Neuronal stem cell (in vitro differentiated cells): ENCODE data around the gene MRPL37.

Experiments
- DNase-seq: peaks from one replicate; pipeline ENCODE4 v3.0.0-alpha.2; 2013; ENCODE audit warnings: low spot score
- H2AFZ ChIP-seq: one replicate; pipeline ENCODE4 v1.6.1; 2013; ENCODE audit warnings: mild to moderate bottlenecking, low read length, inconsistent platforms
- H2AK5ac ChIP-seq: 2 replicates; pipeline ENCODE4 v1.6.1; 2013; ENCODE audit warnings: low read depth, mild to moderate bottlenecking, inconsistent platforms, low read length, moderate library complexity, mixed read lengths
- H2BK120ac ChIP-seq: 2 replicates; pipeline ENCODE4 v1.6.1; 2013; ENCODE audit warnings: low read depth, mild to moderate bottlenecking, inconsistent platforms, low read length, moderate library complexity, mixed read lengths
- H2BK12ac ChIP-seq: one replicate; pipeline ENCODE4 v1.6.1; 2013; ENCODE audit warnings: low read length, inconsistent platforms
- H2BK15ac ChIP-seq: 2 replicates; pipeline ENCODE4 v1.6.1; 2013; ENCODE audit warnings: mild to moderate bottlenecking, low read length, inconsistent platforms, mixed read lengths
- H2BK5ac ChIP-seq: one replicate; pipeline ENCODE4 v1.6.1; 2013; ENCODE audit warnings: inconsistent platforms, mild to moderate bottlenecking, low read length, moderate library complexity
- H3K14ac ChIP-seq: one replicate; pipeline ENCODE4 v1.6.1; 2013; ENCODE audit warnings: low read length, inconsistent platforms
- H3K18ac ChIP-seq: 2 replicates; pipeline ENCODE4 v1.6.1; 2013; ENCODE audit warnings: low read length, inconsistent platforms
- H3K23ac ChIP-seq: 2 replicates; pipeline ENCODE4 v1.6.1; 2013; ENCODE audit warnings: low read depth, mild to moderate bottlenecking, mixed read lengths, low read length, inconsistent platforms; ENCODE audit not compliant: poor library complexity
- H3K27ac ChIP-seq: replicated peaks from 3 replicates; pipeline ENCODE4 v1.5.1; 2013; ENCODE audit warnings: low read length, inconsistent platforms
- H3K27me3 ChIP-seq, 3 experiments: 2 replicates each; pipeline ENCODE4 v1.6.1; 2013; ENCODE audit warnings: low read length in 3 of 3, mild to moderate bottlenecking in 2 of 3, inconsistent platforms in 1 of 3, low read depth in 1 of 3, mixed read lengths in 1 of 3, moderate library complexity in 1 of 3; ENCODE audit not compliant: control insufficient read depth in 3 of 3, insufficient read depth in 3 of 3
- H3K36me3 ChIP-seq, 2 donors: replicated peaks in 1 of 2; 2 replicates each; pipeline ENCODE4 v1.6.1; 2013; ENCODE audit warnings: low read length in 2 of 2; ENCODE audit not compliant: control insufficient read depth in 2 of 2, insufficient read depth in 2 of 2
- H3K4ac ChIP-seq: 2 replicates; pipeline ENCODE4 v1.6.1; 2013; ENCODE audit warnings: inconsistent platforms, mild to moderate bottlenecking, low read length, moderate library complexity
- H3K4me1 ChIP-seq, 2 donors: 1 replicate in 1 of 2; 2 replicates in 1 of 2; pipeline ENCODE4 v1.6.1; 2013; ENCODE audit warnings: low read length in 2 of 2, low read depth in 1 of 2; ENCODE audit not compliant: control insufficient read depth in 2 of 2, insufficient read depth in 1 of 2
- H3K4me2 ChIP-seq: one replicate; pipeline ENCODE4 v1.6.1; 2013; ENCODE audit warnings: mild to moderate bottlenecking, low read length, inconsistent platforms; ENCODE audit not compliant: insufficient read depth, poor library complexity, severe bottlenecking
- H3K4me3 ChIP-seq, 2 donors: 2 replicates each; pipeline ENCODE4 v1.5.1; 2013; ENCODE audit warnings: low read length in 2 of 2, mild to moderate bottlenecking in 2 of 2, inconsistent platforms in 1 of 2, moderate library complexity in 1 of 2
- H3K79me1 ChIP-seq: one replicate; pipeline ENCODE4 v1.6.1; 2013; ENCODE audit warnings: low read depth, mild to moderate bottlenecking, inconsistent platforms, low read length, moderate library complexity
- H3K9ac ChIP-seq: one replicate; pipeline ENCODE4 v1.6.1; 2013; ENCODE audit warnings: mild to moderate bottlenecking, low read depth, low read length, inconsistent platforms; ENCODE audit not compliant: poor library complexity
- H3K9me3 ChIP-seq, 2 donors: replicated peaks in 1 of 2; 2 replicates each; pipeline versions ENCODE3 to v1.6.1; 2013; ENCODE audit warnings: low read length in 2 of 2, mild to moderate bottlenecking in 2 of 2, inconsistent platforms in 1 of 2, low read depth in 1 of 2, mixed read lengths in 1 of 2, moderate library complexity in 1 of 2; ENCODE audit not compliant: control insufficient read depth in 2 of 2, insufficient read depth in 1 of 2
- H4K8ac ChIP-seq: one replicate; pipeline ENCODE4 v1.6.1; 2013; ENCODE audit warnings: low read depth, mild to moderate bottlenecking, inconsistent platforms, low read length, moderate library complexity
- H4K91ac ChIP-seq: one replicate; pipeline ENCODE4 v1.6.1; 2013; ENCODE audit warnings: low read length, low read depth, mild to moderate bottlenecking, inconsistent platforms; ENCODE audit not compliant: poor library complexity
- WGBS, 2 donors: extraction: QIAGEN DNeasy Blood & Tissue Kit; methylation state at CpG; one replicate each; pipeline ENCODE4 v1.1.7; 2013; ENCODE audit warnings: missing lambda C conversion rate in 2 of 2, mixed read lengths in 1 of 2; ENCODE audit not compliant: insufficient read length in 2 of 2, insufficient replicate concordance in 1 of 2; ENCODE audit errors: extremely low coverage in 2 of 2; 5-methylcytosine and 5-hydroxymethylcytosine counted together

Gene MRPL37

GRCh38 chr1:54234284-54234683 lies 34.3 kb downstream of the MRPL37 start:
- no peak overlapping the region for H3K18ac ChIP-seq
- DNase-seq: no peak
- H3K36me3 ChIP-seq: peaks cover 14 to 78% of the 10 kb centered on the region in 2 donors
- H2AFZ ChIP-seq: no peak overlapping the region
- no peak overlapping the region for H3K27ac ChIP-seq
- no peak overlapping the region for H3K4ac ChIP-seq
- no peak overlapping the region for H2BK12ac ChIP-seq
- H3K4me3 ChIP-seq: no peak overlapping the region
- H2AK5ac ChIP-seq: no peak overlapping the region
- no CpG with 5 or more reads among the region's 2 CpGs for WGBS, 2 donors
- no peak overlapping the region for H3K14ac ChIP-seq
- H2BK5ac ChIP-seq: no peak overlapping the region
- H3K23ac ChIP-seq: no peak overlapping the region
- no peak overlapping the region for H3K4me2 ChIP-seq
- H3K9ac ChIP-seq: no peak overlapping the region
- H4K91ac ChIP-seq: no peak overlapping the region
- no peak overlapping the region for H4K8ac ChIP-seq
- H2BK15ac ChIP-seq: no peak overlapping the region
- H3K79me1 ChIP-seq: peaks cover 2% of the 10 kb centered on the region
- no peaks in the 10 kb centered on the region for H3K27me3 ChIP-seq
- no peaks in the 10 kb centered on the region for H3K9me3 ChIP-seq
- no peak overlapping the region for H2BK120ac ChIP-seq
- H3K4me1 ChIP-seq: peaks cover 0 to 4% of the 10 kb centered on the region in 2 donors

GRCh38 chr1:54237586-54237985 lies 37.6 kb downstream of the MRPL37 start:
- Histone ChIP-seq H3K9ac (no peak overlapping the region), H2AFZ (no peak overlapping the region), H4K8ac (no peak overlapping the region), H3K4ac (no peak overlapping the region), H4K91ac (no peak overlapping the region), H3K79me1 (peaks cover 2% of the 10 kb centered on the region), H2BK12ac (no peak overlapping the region), H3K23ac (no peak overlapping the region), H3K27ac (no peak overlapping the region), H2BK5ac (no peak overlapping the region), H2BK15ac (no peak overlapping the region), H3K4me1 (peaks cover 0 to 1% of the 10 kb centered on the region in 2 donors), H2AK5ac (no peak overlapping the region), H3K4me3 (no peak overlapping the region), H3K36me3 (peaks cover 22 to 77% of the 10 kb centered on the region in 2 donors), H3K4me2 (no peak overlapping the region), H3K18ac (no peak overlapping the region), H3K14ac (no peak overlapping the region), H3K9me3 (no peaks in the 10 kb centered on the region), H2BK120ac (no peak overlapping the region), H3K27me3 (no peaks in the 10 kb centered on the region)
- no CpG with 5 or more reads among the region's 10 CpGs for WGBS, 2 donors
- no peak for DNase-seq

GRCh38 chr1:54238353-54239034 lies 38.5 kb downstream of the MRPL37 start:
- no peak overlapping the region for H3K18ac ChIP-seq
- H3K9me3 ChIP-seq: no peaks in the 10 kb centered on the region
- H2BK15ac ChIP-seq: no peak overlapping the region
- no CpG with 5 or more reads among the region's 12 CpGs for WGBS, 2 donors
- peaks cover 2% of the 10 kb centered on the region for H3K79me1 ChIP-seq
- no peaks in the 10 kb centered on the region for H3K27me3 ChIP-seq
- DNase-seq: no peak
- peak overlapping the region; percentile 23 for H3K23ac ChIP-seq
- H4K8ac ChIP-seq: no peak overlapping the region
- H2BK5ac ChIP-seq: no peak overlapping the region
- H3K4me3 ChIP-seq: peak overlapping the region in 1 of 2 donors; percentile 61
- no peak overlapping the region for H2BK12ac ChIP-seq
- H3K4me1 ChIP-seq: peaks cover 0 to 1% of the 10 kb centered on the region in 2 donors
- H2AFZ ChIP-seq: no peak overlapping the region
- no peak overlapping the region for H3K27ac ChIP-seq
- no peak overlapping the region for H2BK120ac ChIP-seq
- H2AK5ac ChIP-seq: no peak overlapping the region
- no peak overlapping the region for H4K91ac ChIP-seq
- H3K14ac ChIP-seq: no peak overlapping the region
- no peak overlapping the region for H3K4ac ChIP-seq
- H3K36me3 ChIP-seq: peaks cover 22 to 86% of the 10 kb centered on the region in 2 donors
- H3K9ac ChIP-seq: no peak overlapping the region
- H3K4me2 ChIP-seq: no peak overlapping the region

- no peak overlapping the region for H2BK5ac ChIP-seq
- no CpG with 5 or more reads among the region's 5 CpGs for WGBS, 2 donors
- H2BK12ac ChIP-seq: no peak overlapping the region
- no peak overlapping the region for H3K9ac ChIP-seq
- H4K91ac ChIP-seq: no peak overlapping the region
- H3K79me1 ChIP-seq: peaks cover 2% of the 10 kb centered on the region
- H3K4me3 ChIP-seq: no peak overlapping the region
- H2AK5ac ChIP-seq: no peak overlapping the region
- H3K27ac ChIP-seq: no peak overlapping the region
- H3K9me3 ChIP-seq: no peaks in the 10 kb centered on the region
- H3K14ac ChIP-seq: no peak overlapping the region
- H2BK120ac ChIP-seq: no peak overlapping the region
- H3K4me2 ChIP-seq: no peak overlapping the region
- H3K27me3 ChIP-seq: no peaks in the 10 kb centered on the region
- no peak overlapping the region for H2BK15ac ChIP-seq
- H3K4me1 ChIP-seq: peaks cover 0 to 1% of the 10 kb centered on the region in 2 donors
- H3K36me3 ChIP-seq: peaks cover 22 to 91% of the 10 kb centered on the region in 2 donors
- H3K23ac ChIP-seq: no peak overlapping the region
- no peak overlapping the region for H2AFZ ChIP-seq
- no peak for DNase-seq
- H4K8ac ChIP-seq: no peak overlapping the region
- no peak overlapping the region for H3K18ac ChIP-seq
- H3K4ac ChIP-seq: no peak overlapping the region
Observed at GRCh38 chr1:54239035-54239383, 39.0 kb downstream of the MRPL37 start.
